Keratinocyte (primary cell): ENCODE measurements around the gene MED26.

Experiments used
- EZH2 ChIP-seq: IDR thresholded peaks from one replicate; pipeline ENCODE4 v1.6.1; 2012; ENCODE audit warnings: inconsistent platforms, mild to moderate bottlenecking, low read length, moderate library complexity
- TF ChIP-seq, protein P1 (sequence below), 3 experiments: IDR thresholded peaks in 1 of 3; conservative IDR thresholded peaks in 1 of 3; optimal IDR thresholded peaks in 1 of 3; 2 replicates in 2 of 3; 3 replicates in 1 of 3; pipeline versions ENCODE3 to v1.5.1; 2011; ENCODE audit warnings: low read length in 3 of 3, mild to moderate bottlenecking in 3 of 3, moderate library complexity in 2 of 3, control low read depth in 1 of 3, inconsistent platforms in 1 of 3; ENCODE audit not compliant: insufficient read depth in 2 of 3; ENCODE audit errors: extremely low read depth in 1 of 3

DNA sequence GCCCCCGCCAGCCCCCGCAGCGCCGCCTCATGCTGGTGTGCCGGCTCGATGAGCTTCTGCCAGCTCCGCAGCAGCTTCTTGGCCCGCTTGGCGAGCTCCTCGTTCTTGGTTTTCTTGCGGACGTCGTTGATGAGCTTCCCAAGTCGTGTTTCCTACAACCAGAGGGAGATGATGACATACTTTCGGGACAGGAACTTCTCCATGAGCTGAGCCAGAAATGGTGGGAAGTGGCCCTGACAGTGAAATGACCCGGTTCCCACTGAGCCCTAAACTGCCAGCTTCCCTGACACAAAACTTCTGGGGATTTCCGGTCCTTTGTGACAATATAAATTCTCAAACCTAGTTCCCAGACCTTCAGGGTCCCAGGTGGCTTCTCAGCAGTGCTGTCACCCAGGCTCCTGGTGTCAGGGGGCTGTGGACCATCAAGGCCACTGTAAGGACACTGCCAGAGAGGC is 50.4 kb downstream of the MED26 start:
- TF ChIP-seq EZH2: no peak
- TF ChIP-seq, protein P1, sequence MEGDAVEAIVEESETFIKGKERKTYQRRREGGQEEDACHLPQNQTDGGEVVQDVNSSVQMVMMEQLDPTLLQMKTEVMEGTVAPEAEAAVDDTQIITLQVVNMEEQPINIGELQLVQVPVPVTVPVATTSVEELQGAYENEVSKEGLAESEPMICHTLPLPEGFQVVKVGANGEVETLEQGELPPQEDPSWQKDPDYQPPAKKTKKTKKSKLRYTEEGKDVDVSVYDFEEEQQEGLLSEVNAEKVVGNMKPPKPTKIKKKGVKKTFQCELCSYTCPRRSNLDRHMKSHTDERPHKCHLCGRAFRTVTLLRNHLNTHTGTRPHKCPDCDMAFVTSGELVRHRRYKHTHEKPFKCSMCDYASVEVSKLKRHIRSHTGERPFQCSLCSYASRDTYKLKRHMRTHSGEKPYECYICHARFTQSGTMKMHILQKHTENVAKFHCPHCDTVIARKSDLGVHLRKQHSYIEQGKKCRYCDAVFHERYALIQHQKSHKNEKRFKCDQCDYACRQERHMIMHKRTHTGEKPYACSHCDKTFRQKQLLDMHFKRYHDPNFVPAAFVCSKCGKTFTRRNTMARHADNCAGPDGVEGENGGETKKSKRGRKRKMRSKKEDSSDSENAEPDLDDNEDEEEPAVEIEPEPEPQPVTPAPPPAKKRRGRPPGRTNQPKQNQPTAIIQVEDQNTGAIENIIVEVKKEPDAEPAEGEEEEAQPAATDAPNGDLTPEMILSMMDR (optimal IDR thresholded peaks at IDR 0.05 in 1 of 3, IDR thresholded peaks at IDR 0.05 in 1 of 3, conservative IDR thresholded peaks at IDR 0.05 in 1 of 3; ENCODE audit: extremely low read depth in 1 of 3, insufficient read depth in 2 of 3, low read length in 3 of 3): no peak
